ENCODE data around the gene ANO10. TPM values are rescaled to one million over a fixed set of nuclear protein-coding genes. Genes with fewer than 3 reads are reported as not detected.

ANO10 gene
- total RNA-seq, 2 experiments from 2014 or later, result 12.4 to 14.3 TPM

GRCh38 chr3:43405888-43406642 lies 215.7 kb downstream of the ANO10 start:
- CTCF ChIA-PET, result interaction anchor here (0.6 kb wide), 1 partner anchor 126 kb away, joined by 3 read pairs; no protein-coding TSS in a partner anchor
- Mint-ChIP-seq H3K27ac (no peak overlapping the region), H3K36me3 (ENCODE audit: low read depth) (no peaks in the 10 kb centered on the region), H3K9me3 (no peaks in the 10 kb centered on the region), H3K4me3 (no peak overlapping the region), H3K27me3 (no peaks in the 10 kb centered on the region), H3K4me1 (peaks cover 3% of the 10 kb centered on the region)
- DNase-seq, result no peak
- POLR2A ChIA-PET, result no interaction called here

- no peak for DNase-seq
- Mint-ChIP-seq H3K27me3 (no peaks in the 10 kb centered on the region), H3K4me1 (peaks cover 3% of the 10 kb centered on the region), H3K9me3 (no peaks in the 10 kb centered on the region), H3K4me3 (no peak overlapping the region), H3K36me3 (ENCODE audit: low read depth) (no peaks in the 10 kb centered on the region), H3K27ac (no peak overlapping the region)
- ChIA-PET POLR2A (no interaction called here), CTCF (no interaction called here)
Measured at GRCh38 chr3:43400781-43401730, 220.8 kb downstream of the ANO10 start.

- POLR2A ChIA-PET, result interaction anchor here (0.7 kb wide), 1 partner anchor 14 kb away, joined by 3 read pairs; no protein-coding TSS in a partner anchor
Measured at GRCh38 chr3:43400167-43400566, 221.6 kb downstream of the ANO10 start.

GRCh38 chr3:43399034-43399433 lies 222.8 kb downstream of the ANO10 start:
- Mint-ChIP-seq H3K4me1 (no peaks in the 10 kb centered on the region), H3K36me3 (ENCODE audit: low read depth) (no peaks in the 10 kb centered on the region), H3K9me3 (no peaks in the 10 kb centered on the region), H3K4me3 (no peak overlapping the region), H3K27ac (no peak overlapping the region), H3K27me3 (no peaks in the 10 kb centered on the region)
- POLR2A ChIA-PET, result no interaction called here
- DNase-seq, result no peak
- CTCF ChIA-PET, result no interaction called here

More at GRCh38 chr3:43400167-43400566, 221.6 kb downstream of the ANO10 start:
- Mint-ChIP-seq H3K36me3 (ENCODE audit: low read depth) (no peaks in the 10 kb centered on the region), H3K27me3 (no peaks in the 10 kb centered on the region), H3K4me3 (no peak overlapping the region), H3K4me1 (peaks cover 3% of the 10 kb centered on the region), H3K27ac (no peak overlapping the region), H3K9me3 (no peaks in the 10 kb centered on the region)
- CTCF ChIA-PET, result no interaction called here
- no peak for DNase-seq

- Mint-ChIP-seq H3K4me1 (peaks cover 26% of the 10 kb centered on the region), H3K9me3 (peaks cover 6% of the 10 kb centered on the region), H3K36me3 (ENCODE audit: low read depth) (peaks cover 5% of the 10 kb centered on the region), H3K4me3 (no peak overlapping the region), H3K27ac (no peak overlapping the region), H3K27me3 (no peaks in the 10 kb centered on the region)
- CTCF ChIA-PET, result no interaction called here
- POLR2A ChIA-PET, result no interaction called here
- no peak for DNase-seq
Measured at GRCh38 chr3:43394041-43394554, 227.7 kb downstream of the ANO10 start.

- CTCF ChIA-PET, result no interaction called here
- H3K4me1 Mint-ChIP-seq, result peaks cover 41% of the 10 kb centered on the region
Measured at GRCh38 chr3:43391621-43392020, 230.2 kb downstream of the ANO10 start.

GRCh38 chr3:43390255-43390588 lies 231.6 kb downstream of the ANO10 start:
- Mint-ChIP-seq H3K27me3 (peaks cover 2% of the 10 kb centered on the region), H3K4me3 (peak overlapping the region; percentile 32), H3K9me3 (peaks cover 8% of the 10 kb centered on the region), H3K27ac (peak overlapping the region; percentile 92), H3K4me1 (peaks cover 44% of the 10 kb centered on the region), H3K36me3 (ENCODE audit: low read depth) (peaks cover 7% of the 10 kb centered on the region)
- CTCF ChIA-PET, result no interaction called here
- no peak for DNase-seq
- POLR2A ChIA-PET, result no interaction called here

More at GRCh38 chr3:43391621-43392020, 230.2 kb downstream of the ANO10 start:
- no peak for DNase-seq
- POLR2A ChIA-PET, result no interaction called here
- no peaks in the 10 kb centered on the region for H3K27me3 Mint-ChIP-seq
- peaks cover 6% of the 10 kb centered on the region for H3K36me3 Mint-ChIP-seq (ENCODE audit: low read depth)
- no peak overlapping the region for H3K4me3 Mint-ChIP-seq
- H3K9me3 Mint-ChIP-seq, result peaks cover 6% of the 10 kb centered on the region
- no peak overlapping the region for H3K27ac Mint-ChIP-seq

- Mint-ChIP-seq H3K36me3 (ENCODE audit: low read depth) (peaks cover 8% of the 10 kb centered on the region), H3K4me3 (peak overlapping the region; percentile 32), H3K27me3 (peaks cover 4% of the 10 kb centered on the region), H3K4me1 (peaks cover 44% of the 10 kb centered on the region), H3K27ac (peak overlapping the region; percentile 92), H3K9me3 (peaks cover 12% of the 10 kb centered on the region)
- ChIA-PET POLR2A (no interaction called here), CTCF (interaction anchor here (0.7 to 4.3 kb wide), 5 partner anchors 9 to 227 kb away, joined by 3 to 15 read pairs (median 5); no protein-coding TSS in a partner anchor)
- peak; percentile 86 for DNase-seq
Measured at GRCh38 chr3:43389388-43390254, 232.2 kb downstream of the ANO10 start.

GRCh38 chr3:43388915-43389314 lies 232.9 kb downstream of the ANO10 start:
- H3K27ac Mint-ChIP-seq, result peak overlapping the region; percentile 92
- H3K9me3 Mint-ChIP-seq, result peaks cover 17% of the 10 kb centered on the region
- peaks cover 5% of the 10 kb centered on the region for H3K27me3 Mint-ChIP-seq
- DNase-seq, result no peak
- H3K36me3 Mint-ChIP-seq (ENCODE audit: low read depth), result peaks cover 8% of the 10 kb centered on the region
- ChIA-PET CTCF (interaction anchor here (0.7 to 4.3 kb wide), 5 partner anchors 8 to 227 kb away, joined by 3 to 15 read pairs (median 5); no protein-coding TSS in a partner anchor), POLR2A (no interaction called here)
- no peak overlapping the region for H3K4me3 Mint-ChIP-seq
- H3K4me1 Mint-ChIP-seq, result peaks cover 44% of the 10 kb centered on the region

- no peak for DNase-seq
- H3K27ac Mint-ChIP-seq, result peak overlapping the region; percentile 92
- H3K27me3 Mint-ChIP-seq, result peaks cover 5% of the 10 kb centered on the region
- CTCF ChIA-PET, result interaction anchor here (1.4 to 4.3 kb wide), 2 partner anchors 11 to 16 kb away, joined by 6 to 15 read pairs; no protein-coding TSS in a partner anchor
- H3K9me3 Mint-ChIP-seq, result peaks cover 18% of the 10 kb centered on the region
- peaks cover 7% of the 10 kb centered on the region for H3K36me3 Mint-ChIP-seq (ENCODE audit: low read depth)
- H3K4me1 Mint-ChIP-seq, result peaks cover 44% of the 10 kb centered on the region
- no peak overlapping the region for H3K4me3 Mint-ChIP-seq
- POLR2A ChIA-PET, result no interaction called here
Measured at GRCh38 chr3:43388175-43388574, 233.6 kb downstream of the ANO10 start.

- Mint-ChIP-seq H3K27ac (no peak overlapping the region), H3K4me3 (no peak overlapping the region), H3K4me1 (peaks cover 17% of the 10 kb centered on the region), H3K36me3 (ENCODE audit: low read depth) (peaks cover 3% of the 10 kb centered on the region), H3K9me3 (peaks cover 10% of the 10 kb centered on the region), H3K27me3 (no peaks in the 10 kb centered on the region)
- CTCF ChIA-PET, result interaction anchor here (3.7 kb wide), 1 partner anchor 8 kb away, joined by 15 read pairs; no protein-coding TSS in a partner anchor
- POLR2A ChIA-PET, result no interaction called here
- DNase-seq, result no peak
Measured at GRCh38 chr3:43379343-43379742, 242.5 kb downstream of the ANO10 start.

Data from activated CD4-positive, alpha-beta T cell treated with anti-CD3 and anti-CD28 coated beads, Interleukin-2, amount 10 ng/mL, durations not matched to agents 7 days and 5 days (primary cell).